DOHH2 (cell line): ENCODE results near the gene LY6G5B.

Experiments
- H3F3A ChIP-seq: fragments of 200-600 bp; sonication (generic), shearing (Covaris generic); 2 replicates; pipeline ENCODE4 v1.6.0; 2016; ENCODE audit warnings: antibody characterized with exemption, mild to moderate bottlenecking; ENCODE audit not compliant: control insufficient read depth, insufficient read depth
- H3K27ac ChIP-seq: fragments of 200-600 bp; sonication (generic); 2 replicates; pipeline ENCODE4 v1.5.1; 2014; ENCODE audit warnings: low read depth, mild to moderate bottlenecking, low read length, moderate library complexity
- H3K27me3 ChIP-seq: fragments of 200-600 bp; sonication (generic); 2 replicates; pipeline ENCODE4 v1.6.1; 2014; ENCODE audit warnings: mild to moderate bottlenecking, low read length, mixed read lengths; ENCODE audit not compliant: control insufficient read depth
- H3K36me3 ChIP-seq: fragments of 200-600 bp; sonication (generic); 2 replicates; pipeline ENCODE4 v1.6.1; 2014; ENCODE audit warnings: mild to moderate bottlenecking, low read length, moderate library complexity, mixed read lengths; ENCODE audit not compliant: control insufficient read depth
- H3K4me1 ChIP-seq: fragments of 200-600 bp; sonication (generic); 2 replicates; pipeline ENCODE4 v1.6.1; 2014; ENCODE audit warnings: mild to moderate bottlenecking, low read length, mixed read lengths; ENCODE audit not compliant: control insufficient read depth
- H3K4me2 ChIP-seq: fragments of 200-600 bp; sonication (generic); 2 replicates; pipeline ENCODE4 v1.6.0; 2014; ENCODE audit warnings: mild to moderate bottlenecking, low read length, moderate library complexity
- H3K4me3 ChIP-seq: fragments of 200-600 bp; sonication (generic); 2 replicates; pipeline ENCODE4 v1.5.1; 2014; ENCODE audit warnings: mild to moderate bottlenecking, low read length, mixed read lengths
- H3K79me2 ChIP-seq: fragments of 200-600 bp; sonication (generic); 2 replicates; pipeline ENCODE4 v1.6.1; 2014; ENCODE audit warnings: mild to moderate bottlenecking, low read length, mixed read lengths; ENCODE audit not compliant: control insufficient read depth
- H3K9me2 ChIP-seq: fragments of 200-600 bp; sonication (generic); replicated peaks from 2 replicates; pipeline ENCODE4 v1.6.1; 2014; ENCODE audit warnings: mild to moderate bottlenecking, low read length, mixed read lengths; ENCODE audit not compliant: control insufficient read depth
- H3K9me3 ChIP-seq: fragments of 200-600 bp; sonication (generic); 2 replicates; pipeline ENCODE4 v1.6.1; 2014; ENCODE audit warnings: antibody characterized with exemption, low read length, mixed read lengths; ENCODE audit not compliant: control insufficient read depth, insufficient read depth
- H4K20me1 ChIP-seq: fragments of 200-600 bp; sonication (generic); 2 replicates; pipeline ENCODE4 v1.6.0; 2014; ENCODE audit warnings: low read depth, mild to moderate bottlenecking, antibody characterized with exemption, low read length, moderate library complexity; ENCODE audit not compliant: control insufficient read depth, insufficient read depth
- CTCF ChIP-seq: fragments of 200-600 bp; sonication (generic); IDR thresholded peaks from one replicate; pipeline ENCODE4 v1.5.1; 2014; ENCODE audit warnings: antibody characterized with exemption, mild to moderate bottlenecking, low read depth, low read length; ENCODE audit not compliant: poor library complexity, severe bottlenecking
- EZH2phosphoT487 ChIP-seq: fragments of 200-600 bp; sonication (generic); IDR thresholded peaks from 2 replicates; pipeline ENCODE4 v1.6.1; 2017; ENCODE audit warnings: borderline replicate concordance, mild to moderate bottlenecking, antibody characterized with exemption, low read length, moderate library complexity, mixed read lengths

LY6G5B gene

GRCh38 chr6:31692886-31693285, 23.1 kb downstream of the LY6G5B start:
- no peak for TF ChIP-seq CTCF
- TF ChIP-seq EZH2phosphoT487, result no peak
- H3F3A ChIP-seq, result peaks cover 4% of the 10 kb centered on the region
- no peaks in the 10 kb centered on the region for H3K79me2 ChIP-seq
- no peaks in the 10 kb centered on the region for H3K9me2 ChIP-seq
- no peaks in the 10 kb centered on the region for H3K27me3 ChIP-seq
- H3K4me1 ChIP-seq, result peaks cover 15% of the 10 kb centered on the region
- H3K4me2 ChIP-seq, result no peak overlapping the region
- H3K4me3 ChIP-seq, result no peak overlapping the region
- H3K9me3 ChIP-seq, result no peaks in the 10 kb centered on the region
- no peaks in the 10 kb centered on the region for H4K20me1 ChIP-seq
- H3K36me3 ChIP-seq, result peaks cover 62% of the 10 kb centered on the region
- no peak overlapping the region for H3K27ac ChIP-seq

- Histone ChIP-seq H3F3A (peaks cover 7% of the 10 kb centered on the region), H3K9me2 (no peaks in the 10 kb centered on the region), H3K9me3 (no peaks in the 10 kb centered on the region), H3K27me3 (no peaks in the 10 kb centered on the region), H3K4me1 (peaks cover 15% of the 10 kb centered on the region), H3K4me3 (no peak overlapping the region), H4K20me1 (no peaks in the 10 kb centered on the region), H3K79me2 (no peaks in the 10 kb centered on the region), H3K4me2 (no peak overlapping the region), H3K27ac (no peak overlapping the region), H3K36me3 (peaks cover 56% of the 10 kb centered on the region)
- TF ChIP-seq CTCF (no peak), EZH2phosphoT487 (no peak)
Observed at GRCh38 chr6:31693535-31693934, 23.8 kb downstream of the LY6G5B start.

- Histone ChIP-seq H3K9me2 (no peaks in the 10 kb centered on the region), H3K4me1 (peaks cover 16% of the 10 kb centered on the region), H4K20me1 (0 out of 2 replicates have a peak, but pooled peaks cover 4% of the 10 kb centered on the region), H3K9me3 (no peaks in the 10 kb centered on the region), H3K27me3 (no peaks in the 10 kb centered on the region), H3K4me2 (no peak overlapping the region), H3K4me3 (no peak overlapping the region), H3K79me2 (peaks cover 22% of the 10 kb centered on the region), H3K27ac (no peak overlapping the region), H3F3A (peaks cover 7% of the 10 kb centered on the region), H3K36me3 (peaks cover 45% of the 10 kb centered on the region)
- no peak for TF ChIP-seq EZH2phosphoT487
- TF ChIP-seq CTCF, result no peak
Observed at GRCh38 chr6:31697555-31697954, 27.8 kb downstream of the LY6G5B start.
